ENCODE data around the gene ARL14EPL.

ARL14EPL gene

DNA sequence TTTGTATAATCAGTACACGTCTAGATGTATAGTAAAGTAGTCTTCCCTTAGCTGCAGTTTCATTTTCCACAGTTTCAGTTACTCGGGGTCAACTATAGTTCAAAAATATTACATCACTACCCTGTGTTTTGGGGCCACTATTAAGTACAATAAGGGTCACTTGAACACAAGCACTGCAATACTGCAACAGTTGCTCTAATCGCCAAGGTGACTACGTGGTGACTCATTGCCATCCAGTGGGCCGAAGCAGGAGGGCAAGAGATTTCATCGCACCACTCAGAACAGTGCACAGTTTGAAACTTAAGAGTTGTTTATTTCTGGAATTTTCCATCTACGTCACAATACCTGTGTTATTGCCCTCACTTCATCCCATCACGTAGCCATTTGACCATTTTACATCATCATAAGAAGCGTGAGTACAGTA, at the start of gene ARL14EPL:
ARL14EPL (plus strand) TSS at position 379 of the 424 bp plus-strand sequence. CDS start 18,994 bp downstream, outside the sequence.
- DNase-seq = peak; percentile 25

DNA sequence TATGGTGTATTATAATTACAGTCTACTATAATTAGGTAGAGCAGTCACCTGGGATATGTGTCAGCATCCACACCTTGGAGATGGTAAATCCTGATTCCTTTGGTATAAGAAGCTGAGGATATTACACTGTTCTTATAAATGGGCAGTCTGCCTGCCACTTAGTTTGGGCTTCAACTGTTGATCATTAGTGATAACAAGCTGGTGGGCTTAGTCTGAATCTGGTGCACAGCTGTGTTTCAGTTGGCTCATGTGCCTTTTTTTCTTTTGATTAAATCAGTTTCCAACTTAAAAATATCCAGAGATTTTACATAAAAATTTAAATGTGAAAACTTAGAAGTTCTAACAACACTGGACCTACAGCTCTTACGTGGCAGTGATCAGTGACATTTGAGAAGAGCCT, 48.8 kb upstream of the ARL14EPL start:
- DNase-seq = no peak

DNA sequence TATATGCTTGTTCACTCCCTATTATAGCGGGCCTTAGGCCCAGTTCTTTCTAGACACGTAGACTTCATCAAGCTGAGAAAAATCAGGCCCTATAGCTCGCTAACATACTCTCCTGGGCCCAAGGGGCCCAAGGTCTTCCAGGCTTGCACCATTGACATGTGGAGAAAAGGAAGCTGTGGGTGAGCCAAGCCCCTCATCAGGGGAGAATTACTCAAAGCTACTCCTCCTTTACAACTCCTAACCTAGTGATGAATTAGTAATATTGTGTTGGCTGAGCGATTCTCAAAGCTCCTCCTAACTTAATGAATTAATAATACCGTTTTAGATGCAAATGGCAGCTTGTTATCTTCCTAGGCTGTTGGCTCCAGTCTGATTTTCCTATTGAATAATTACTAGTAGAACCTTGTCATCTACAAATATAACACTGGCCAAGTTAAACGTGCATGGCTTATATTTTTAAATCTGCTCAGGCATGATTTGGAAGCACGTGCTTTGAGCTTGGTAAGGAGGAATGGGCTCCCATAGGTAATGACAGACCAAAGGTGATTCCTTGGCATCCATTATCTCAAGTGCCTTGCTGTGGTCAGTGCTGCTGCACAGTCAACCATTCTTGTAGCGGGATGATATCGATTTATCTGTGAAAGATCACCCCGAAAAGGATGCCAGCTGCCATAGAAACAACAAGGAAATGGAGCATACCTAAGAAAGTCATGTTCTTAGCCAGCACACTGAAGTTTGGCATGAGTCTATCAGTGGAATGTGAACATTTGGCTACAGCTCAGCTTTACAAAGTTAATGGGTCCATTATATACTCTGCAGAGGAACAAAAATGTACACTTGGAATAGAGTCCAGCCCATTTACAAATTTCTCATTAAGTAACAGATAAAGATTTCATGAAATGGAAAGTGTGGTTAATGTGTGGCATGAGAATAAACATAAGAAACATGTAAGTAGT, 46.2 kb upstream of the ARL14EPL start:
- DNase-seq = no peak

- DNase-seq = no peak
Observed at GRCh38 chr5:115988002-115988401, 44.3 kb upstream of the ARL14EPL start.

DNA sequence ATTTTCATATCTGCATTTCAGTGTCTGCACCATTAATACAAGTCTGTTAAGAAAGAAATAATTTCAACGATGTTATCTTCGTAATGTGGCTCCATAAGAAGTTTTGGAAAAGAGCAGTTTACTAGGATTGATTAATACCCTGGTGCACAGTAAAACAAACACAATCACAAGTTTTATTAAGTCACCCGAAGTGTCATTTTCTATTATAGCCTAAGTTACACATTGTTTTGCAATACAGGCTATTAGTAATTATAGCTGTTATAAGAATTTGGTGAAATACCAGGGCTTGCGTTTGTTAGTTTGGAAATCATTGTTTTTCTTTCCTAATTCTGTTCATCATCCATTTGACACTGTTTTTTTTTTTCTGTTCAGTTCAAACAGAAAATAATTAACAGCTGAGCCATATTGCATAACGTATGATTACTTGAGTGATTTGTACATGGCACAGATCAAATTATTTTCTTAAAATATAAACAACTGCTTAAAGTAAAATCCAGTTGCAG, 39.4 kb upstream of the ARL14EPL start:
- DNase-seq = no peak

DNA sequence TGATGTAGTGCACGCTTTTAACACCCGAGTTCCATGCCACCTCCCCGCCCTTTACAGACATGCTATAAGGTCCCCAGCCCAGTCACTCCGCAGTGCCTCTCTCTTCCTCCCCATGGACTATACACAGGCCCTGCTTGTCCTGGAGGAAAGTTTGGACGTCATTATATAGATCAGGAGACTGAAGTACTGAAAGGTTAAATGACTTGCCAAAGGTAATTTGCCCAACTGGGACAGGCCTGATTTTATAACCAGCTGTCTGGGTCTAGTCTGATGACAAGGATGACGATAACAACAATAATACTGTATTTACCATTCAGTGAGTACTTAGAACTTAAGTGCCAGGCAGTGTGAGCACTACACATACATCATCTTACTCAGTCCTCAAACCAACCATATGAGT, 36.9 kb upstream of the ARL14EPL start:
- DNase-seq = no peak

GRCh38 chr5:116002116-116002906, 30.0 kb upstream of the ARL14EPL start:
- no peak for DNase-seq

DNA sequence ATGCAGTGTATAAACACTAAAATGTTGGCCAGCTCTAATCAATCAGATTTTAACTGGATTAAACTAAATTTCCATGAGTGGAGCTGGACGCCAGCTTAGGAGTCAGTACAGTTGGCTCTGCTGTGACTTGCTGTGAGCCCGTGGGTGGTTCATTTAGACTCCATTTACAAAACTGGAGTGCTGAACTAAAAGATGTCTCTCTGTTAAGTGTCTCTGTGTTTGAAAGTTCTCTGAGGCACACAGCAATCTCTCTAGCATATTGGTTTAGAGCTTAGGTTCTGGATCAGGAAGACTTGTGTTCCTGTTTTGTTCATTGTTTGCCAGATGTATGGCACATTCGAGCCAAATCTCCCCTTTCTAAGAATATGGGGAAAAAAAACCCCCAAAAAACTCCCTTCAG, 28.0 kb upstream of the ARL14EPL start:
- DNase-seq = no peak

- DNase-seq = no peak
Observed at GRCh38 chr5:116009806-116010205, 22.5 kb upstream of the ARL14EPL start.

DNA sequence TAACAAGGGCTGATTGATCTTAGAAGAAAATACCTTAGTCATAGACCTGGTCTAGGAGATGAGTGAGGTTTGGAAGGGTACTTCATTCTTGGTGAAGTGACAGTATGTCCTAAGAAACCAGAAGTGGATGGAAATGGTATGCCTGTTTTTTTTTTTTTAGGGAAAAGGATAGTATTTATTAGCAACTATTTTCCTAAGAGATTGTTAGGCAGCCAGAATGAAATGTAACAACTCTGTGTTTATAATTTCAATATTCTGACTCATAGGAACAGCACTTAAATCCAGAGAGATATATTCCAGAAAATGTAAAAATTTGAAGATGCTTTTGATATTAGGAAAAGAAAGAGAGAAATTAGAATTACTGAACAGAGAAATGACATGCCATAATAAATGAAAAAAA, 21.2 kb upstream of the ARL14EPL start:
- DNase-seq = no peak

- DNase-seq = no peak
Observed at GRCh38 chr5:116013207-116013785, 19.0 kb upstream of the ARL14EPL start.

DNA sequence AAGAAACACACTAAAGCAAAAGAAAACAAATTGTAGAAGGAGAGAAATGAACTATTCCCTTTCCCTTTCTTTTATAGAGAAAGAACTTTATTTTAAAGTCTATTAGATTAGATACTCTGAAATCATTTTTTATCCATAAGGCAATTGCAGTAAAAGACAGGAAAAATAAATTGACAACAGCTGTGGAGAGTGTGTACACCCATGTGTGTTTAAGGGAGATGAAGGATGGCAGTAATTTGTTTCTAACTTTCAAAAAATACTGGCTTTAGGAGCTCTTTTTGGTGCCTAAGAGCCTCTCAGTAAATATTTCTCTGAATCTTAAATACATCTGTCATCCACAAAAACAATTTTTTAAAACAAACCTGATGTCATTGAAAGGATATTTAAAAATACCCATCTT, 18.3 kb upstream of the ARL14EPL start:
- no peak for DNase-seq

DNA sequence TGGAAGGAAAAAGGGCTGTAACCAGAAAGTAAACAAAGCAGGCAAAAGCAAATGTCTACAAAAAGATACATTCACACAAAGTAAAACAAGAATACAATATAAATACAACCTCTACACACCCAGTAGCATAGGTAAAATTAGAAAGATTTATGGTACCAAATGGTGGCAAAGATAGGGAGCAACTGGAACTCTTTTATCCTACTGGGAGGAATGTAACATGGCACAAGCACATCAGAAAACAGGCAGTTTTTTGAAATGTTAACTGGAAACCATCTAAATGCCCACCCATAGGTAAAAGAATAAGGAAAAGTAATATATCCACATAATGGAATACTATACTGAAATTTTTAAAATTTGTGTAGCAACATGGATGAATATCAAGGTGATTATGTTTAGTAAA, 8.7 kb upstream of the ARL14EPL start:
- no peak for DNase-seq

- no peak for DNase-seq
Observed at GRCh38 chr5:116025866-116026265, 6.4 kb upstream of the ARL14EPL start.

DNA sequence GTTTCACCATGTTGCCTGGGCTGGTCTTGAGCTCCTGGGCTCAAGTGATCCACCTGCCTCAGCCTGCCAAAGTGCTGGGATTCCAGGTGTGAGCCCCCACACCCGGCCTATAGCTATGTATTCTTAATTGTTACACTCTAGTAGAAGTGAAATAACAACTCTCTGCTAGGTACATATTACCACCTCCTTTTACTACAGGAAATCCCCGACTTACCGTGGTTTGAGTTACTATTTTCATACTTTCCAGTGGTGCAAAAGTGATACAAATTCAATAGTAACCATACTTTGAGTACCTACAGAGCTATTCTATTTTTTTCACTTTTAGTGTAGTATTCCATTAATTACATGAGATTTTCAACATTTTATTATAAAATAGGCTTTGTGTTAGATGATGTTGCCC, 719 bp downstream of the ARL14EPL start:
- DNase-seq = no peak

DNA sequence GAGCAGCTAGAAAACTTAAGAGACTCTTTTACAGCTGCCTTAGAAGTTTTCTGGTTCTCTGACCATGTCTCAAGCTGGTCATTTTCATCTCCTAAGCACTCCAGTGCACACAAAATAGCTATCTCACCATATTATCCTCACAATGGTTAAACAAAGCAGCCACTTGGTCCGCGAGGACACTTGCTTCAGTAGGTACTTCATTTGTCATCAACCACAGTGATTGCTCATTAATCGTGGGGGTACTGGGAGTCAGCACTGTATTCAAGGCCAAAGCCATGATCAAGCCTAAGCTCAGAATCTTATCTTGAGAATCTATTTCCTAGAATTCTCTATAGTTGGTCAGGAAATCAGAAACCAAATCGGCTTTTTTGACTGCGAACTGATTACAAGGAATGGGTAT, 2.9 kb downstream of the ARL14EPL start:
- no peak for DNase-seq

- DNase-seq = no peak
Observed at GRCh38 chr5:116037236-116037822, 5.1 kb downstream of the ARL14EPL start.

DNA sequence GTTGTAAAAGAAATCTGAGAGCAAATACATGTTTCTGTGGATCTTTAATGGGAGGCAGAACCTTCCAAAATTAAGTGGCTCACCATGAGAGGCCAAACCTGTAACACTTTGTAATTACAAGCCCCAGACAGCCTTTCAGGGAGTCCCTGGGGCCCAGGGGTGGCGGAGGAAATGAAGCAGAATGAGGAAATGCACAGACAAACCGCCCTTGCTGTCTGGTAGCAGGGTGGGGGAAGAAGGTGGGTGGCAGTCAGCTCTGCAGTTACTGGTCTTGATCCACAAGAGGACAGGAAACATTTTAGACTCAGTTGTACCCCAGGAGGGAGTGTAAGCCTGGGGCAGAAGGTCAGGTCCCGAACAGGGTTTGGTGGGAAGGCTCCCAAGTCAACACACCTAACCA, 6.5 kb downstream of the ARL14EPL start:
- DNase-seq = no peak

DNA sequence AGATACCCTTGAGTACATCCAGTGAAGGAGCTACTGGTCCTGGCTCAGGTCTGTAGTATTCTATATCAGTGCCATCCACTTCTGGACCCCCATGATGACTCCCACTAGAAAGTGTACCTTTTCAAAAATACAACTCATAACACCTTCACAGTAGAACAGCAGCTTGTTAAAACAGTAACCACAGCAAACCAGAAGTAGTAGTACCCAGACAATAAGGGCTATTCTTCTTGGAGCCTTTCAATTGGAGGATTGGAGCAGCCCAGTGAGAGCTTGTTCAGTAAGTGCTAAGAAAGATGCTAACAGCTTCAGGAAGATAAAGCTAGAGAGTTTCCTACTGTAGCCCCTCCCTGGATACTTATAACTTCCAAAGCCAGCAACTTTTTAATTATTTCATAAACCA, 10.1 kb downstream of the ARL14EPL start:
- DNase-seq = no peak

GRCh38 chr5:116044073-116044472, 11.8 kb downstream of the ARL14EPL start:
- DNase-seq = no peak

GRCh38 chr5:116045821-116046220, 13.5 kb downstream of the ARL14EPL start:
- DNase-seq = no peak

GRCh38 chr5:116046261-116046660, 14.0 kb downstream of the ARL14EPL start:
- no peak for DNase-seq

GRCh38 chr5:116046823-116047222, 14.6 kb downstream of the ARL14EPL start:
- DNase-seq = no peak
